SK-N-SH (cell line): Measurements from ENCODE around the gene GRK5. TPM values are rescaled to one million over a fixed set of nuclear protein-coding genes. Genes with fewer than 3 reads are reported as not detected.

ENCODE experiments used
- CTCF ChIA-PET: fragments of 300-600, 350-600 bp; formaldehyde crosslinking; extraction: SDS; loops from one replicate; lab custom pipeline; 2021; lab: Yijun Ruan, JAX
- POLR2A ChIA-PET: fragments of 350-600 bp; sonication (Branson Sonifier 250); formaldehyde crosslinking; extraction: SDS; loops from one replicate; lab custom pipeline; 2020; ENCODE audit warnings: antibody characterized with exemption, inconsistent platforms; lab: Yijun Ruan, JAX
- DNase-seq: peaks from one replicate; pipeline ENCODE4 v3.0.0; 2012
- H2AFZ ChIP-seq: fragments of 200-600 bp; sonication (generic); 2 replicates; pipeline ENCODE4 v1.8.1; 2016; ENCODE audit warnings: antibody characterized with exemption, mild to moderate bottlenecking, low read depth
- H3F3A ChIP-seq: fragments of 200-600 bp; sonication (generic); replicated peaks from 2 replicates; pipeline ENCODE3; 2016; ENCODE audit warnings: antibody characterized with exemption, mild to moderate bottlenecking; ENCODE audit not compliant: insufficient read depth
- H3K27ac ChIP-seq, 2 experiments: fragments of 200-500 bp in 1 of 2; fragments of 200-600 bp in 1 of 2; sonication (Bioruptor generic) in 1 of 2; sonication (generic), shearing (Covaris generic) in 1 of 2; 2 replicates each; pipeline versions ENCODE4 v1.5.1 to v1.6.1; 2014 to 2016; ENCODE audit warnings: low read depth in 2 of 2, inconsistent platforms in 1 of 2, low read length in 1 of 2, mild to moderate bottlenecking in 1 of 2, mixed read lengths in 1 of 2
- H3K27me3 ChIP-seq: fragments of 200-600 bp; sonication (generic), shearing (Covaris generic); 2 replicates; pipeline ENCODE4 v1.6.1; 2016; ENCODE audit warnings: mixed run types; ENCODE audit not compliant: insufficient read depth
- H3K36me3 ChIP-seq, 2 experiments: fragments of 200-500 bp in 1 of 2; fragments of 200-600 bp in 1 of 2; sonication (Bioruptor generic) in 1 of 2; sonication (generic) in 1 of 2; replicated peaks in 1 of 2; 2 replicates each; pipeline versions ENCODE3 to v1.5.1; 2014 to 2016; ENCODE audit warnings: low read length in 1 of 2, mild to moderate bottlenecking in 1 of 2; ENCODE audit not compliant: insufficient read depth in 2 of 2, control insufficient read depth in 1 of 2
- H3K4me1 ChIP-seq, 2 experiments: fragments of 200-500 bp in 1 of 2; fragments of 200-600 bp in 1 of 2; sonication (Bioruptor generic) in 1 of 2; sonication (generic), shearing (Covaris generic) in 1 of 2; 2 replicates each; pipeline versions ENCODE4 v1.5.1 to v1.6.1; 2014 to 2016; ENCODE audit warnings: low read depth in 1 of 2, low read length in 1 of 2, mixed run types in 1 of 2; ENCODE audit not compliant: insufficient read depth in 2 of 2, control insufficient read depth in 1 of 2
- H3K4me2 ChIP-seq: fragments of 200-600 bp; sonication (generic), shearing (Covaris generic); 2 replicates; pipeline ENCODE4 v1.6.1; 2017; ENCODE audit warnings: mixed run types
- H3K4me3 ChIP-seq, 2 experiments: fragments of 200-500 bp in 1 of 2; fragments of 200-600 bp in 1 of 2; sonication (Bioruptor generic) in 1 of 2; sonication (generic), shearing (Covaris generic) in 1 of 2; 2 replicates each; pipeline versions ENCODE4 v1.5.1 to v1.8.1; 2014 to 2016; ENCODE audit warnings: low read depth in 2 of 2, inconsistent platforms in 1 of 2, low read length in 1 of 2, mild to moderate bottlenecking in 1 of 2, mixed read lengths in 1 of 2, moderate library complexity in 1 of 2
- H3K79me2 ChIP-seq: fragments of 200-600 bp; sonication (generic); 2 replicates; pipeline ENCODE4 v1.8.1; 2017; ENCODE audit warnings: mild to moderate bottlenecking; ENCODE audit not compliant: insufficient read depth
- H3K9ac ChIP-seq: fragments of 200-600 bp; sonication (generic); 2 replicates; pipeline ENCODE4 v1.6.1; 2017; ENCODE audit warnings: mixed run types
- H3K9me2 ChIP-seq: fragments of 200-600 bp; sonication (generic); 2 replicates; pipeline ENCODE4 v1.6.1; 2017; ENCODE audit warnings: mixed run types
- H3K9me3 ChIP-seq: fragments of 200-600 bp; sonication (generic); 2 replicates; pipeline ENCODE4 v1.6.1; 2017; ENCODE audit warnings: mixed run types, mild to moderate bottlenecking, moderate library complexity
- H4K20me1 ChIP-seq: fragments of 200-600 bp; sonication (generic); 2 replicates; pipeline ENCODE4 v1.6.1; 2017; ENCODE audit warnings: mild to moderate bottlenecking, mixed run types; ENCODE audit not compliant: insufficient read depth
- CHD2 ChIP-seq: fragments of 150-350 bp; IDR thresholded peaks from 2 replicates; pipeline ENCODE4 v1.6.1; 2018; ENCODE audit warnings: low read length; ENCODE audit not compliant: partially characterized antibody
- EZH2phosphoT487 ChIP-seq: fragments of 200-600 bp; sonication (generic); IDR thresholded peaks from 2 replicates; pipeline ENCODE4 v1.6.1; 2017; ENCODE audit warnings: low read depth, mixed run types, mild to moderate bottlenecking, antibody characterized with exemption, moderate library complexity, borderline replicate concordance
- FOXJ3 ChIP-seq: sonication (generic); formaldehyde crosslinking; IDR thresholded peaks from 2 replicates; pipeline ENCODE4 v1.5.1; 2020; ENCODE audit warnings: mild to moderate bottlenecking, missing genetic modification reagents
- FOXM1 ChIP-seq: IDR thresholded peaks from 2 replicates; pipeline ENCODE4 v1.4.0; 2012; ENCODE audit warnings: low read depth, mild to moderate bottlenecking
- MAX ChIP-seq: IDR thresholded peaks from 2 replicates; pipeline ENCODE4 v1.4.0; 2012; ENCODE audit warnings: low read depth
- SMC3 ChIP-seq: IDR thresholded peaks from 2 replicates; pipeline ENCODE4 v1.6.1; 2012; ENCODE audit warnings: low read depth, low read length, improper control_type of control experiment
- ZBTB33 ChIP-seq: IDR thresholded peaks from 2 replicates; pipeline ENCODE4 v1.4.0; 2012; ENCODE audit warnings: low read depth, borderline replicate concordance
- WGBS: methylation state at CpG from one replicate; pipeline ENCODE4 v1.1.6; 2017; ENCODE audit warnings: low lambda C conversion rate; 5-methylcytosine and 5-hydroxymethylcytosine counted together
- polyA plus RNA-seq, 3 experiments: library from polyadenylated mRNA; depleted of rRNA; stranded (reverse); fragments of >200 nt; gene quantifications; 2 replicates each; pipeline ENCODE4 v1.2.3, GENCODE V29; 2012

GRK5 gene
- polyA plus RNA-seq, 1 of the 3 experiments (the other 2 are of a cell fraction): 12.1 TPM

GRCh38 chr10:119406137-119406536 is 198.8 kb downstream of the GRK5 start:
- Histone ChIP-seq H3K9me3 (no peaks in the 10 kb centered on the region), H3K27ac (no peak overlapping the region), H3K9ac (no peak overlapping the region), H3K4me1 (peaks cover 8 to 27% of the 10 kb centered on the region in 2 experiments; a peak in 2 of 4 replicates), H3K36me3 (no peaks in the 10 kb centered on the region), H2AFZ (no peak overlapping the region), H3F3A (no peaks in the 10 kb centered on the region), H3K4me3 (no peak overlapping the region), H3K27me3 (no peaks in the 10 kb centered on the region), H3K4me2 (no peak overlapping the region), H4K20me1 (no peaks in the 10 kb centered on the region), H3K79me2 (no peaks in the 10 kb centered on the region), H3K9me2 (no peaks in the 10 kb centered on the region)
- TF ChIP-seq MAX: no peak
- no peak for TF ChIP-seq CHD2
- no peak for TF ChIP-seq EZH2phosphoT487
- TF ChIP-seq ZBTB33: no peak
- POLR2A ChIA-PET: no interaction called here
- CTCF ChIA-PET: interaction anchor here (1.4 to 1.9 kb wide), 5 partner anchors 15 to 207 kb away, joined by 3 to 6 read pairs (median 4); no protein-coding TSS in a partner anchor
- WGBS: 87% methylated on average over 3 of the region's 3 CpGs
- DNase-seq: no peak

- ChIA-PET CTCF (interaction anchor here (0.9 to 1.9 kb wide), 6 partner anchors 15 to 208 kb away, joined by 3 to 6 read pairs (median 4); partner anchors contain the start of gene GRK5), POLR2A (no interaction called here)
- Histone ChIP-seq H3K4me3 (no peak overlapping the region), H3K9me2 (no peaks in the 10 kb centered on the region), H3K4me1 (peaks cover 8 to 28% of the 10 kb centered on the region in 2 experiments; a peak in 2 of 4 replicates), H3K9me3 (no peaks in the 10 kb centered on the region), H2AFZ (no peak overlapping the region), H3K79me2 (no peaks in the 10 kb centered on the region), H4K20me1 (no peaks in the 10 kb centered on the region), H3K9ac (no peak overlapping the region), H3K4me2 (no peak overlapping the region), H3K27me3 (no peaks in the 10 kb centered on the region)
- DNase-seq: no peak
- WGBS: 97% methylated on average over 7 of the region's 7 CpGs
- no peak for TF ChIP-seq FOXJ3 (CRISPR knock-in tag)
- TF ChIP-seq FOXM1: no peak
- TF ChIP-seq, all 33 proteins: peak for 0
- Histone ChIP-seq H3F3A (no peaks in the 10 kb centered on the region), H3K27ac (no peak overlapping the region), H3K36me3 (no peaks in the 10 kb centered on the region)
Observed at GRCh38 chr10:119406601-119407253, 199.4 kb downstream of the GRK5 start.

GRCh38 chr10:119407254-119407777 is 199.9 kb downstream of the GRK5 start:
- ChIA-PET CTCF (interaction anchor here (0.9 to 1.9 kb wide), 6 partner anchors 14 to 206 kb away, joined by 3 to 6 read pairs (median 4); partner anchors contain the start of gene GRK5), POLR2A (interaction anchor here (0.6 kb wide), 1 partner anchor 498 kb away, joined by 4 read pairs; no protein-coding TSS in a partner anchor)
- Histone ChIP-seq H3K36me3 (no peaks in the 10 kb centered on the region), H3K27ac (no peak overlapping the region), H3K27me3 (no peaks in the 10 kb centered on the region), H3K4me2 (no peak overlapping the region), H3F3A (no peaks in the 10 kb centered on the region), H3K4me1 (peaks cover 3 to 30% of the 10 kb centered on the region in 2 experiments; a peak in 2 of 4 replicates), H3K9me3 (no peaks in the 10 kb centered on the region), H3K9ac (no peak overlapping the region), H3K9me2 (no peaks in the 10 kb centered on the region), H3K79me2 (no peaks in the 10 kb centered on the region), H2AFZ (no peak overlapping the region), H4K20me1 (no peaks in the 10 kb centered on the region), H3K4me3 (no peak overlapping the region)
- TF ChIP-seq SMC3: no peak
- DNase-seq: no peak
- WGBS: 96% methylated on average over 4 of the region's 5 CpGs
